GM23338 (cell line): ENCODE measurements around the gene ZFP36L1. TPM values are rescaled to one million over a fixed set of nuclear protein-coding genes. Genes with fewer than 3 reads are reported as not detected.

Source experiments
- ATAC-seq: fragments of 200-7000 bp; cut with Tn5 transposase; 3 replicates; pipeline ENCODE4 v1.9.1; 2020
- DNase-seq: peaks from one replicate; pipeline ENCODE4 v3.0.0-alpha.2; 2015; ENCODE audit warnings: low spot score
- H2AFZ ChIP-seq: fragments of 200-600 bp; sonication (generic); 2 replicates; pipeline ENCODE4 v1.8.0; 2016; ENCODE audit warnings: antibody characterized with exemption, mild to moderate bottlenecking, moderate library complexity
- H3F3A ChIP-seq: fragments of 200-600 bp; sonication (generic); replicated peaks from 2 replicates; pipeline ENCODE4 v1.8.0; 2017; ENCODE audit warnings: antibody characterized with exemption, mixed run types, low read depth
- H3K27ac ChIP-seq: fragments of 200-600 bp; sonication (generic); 2 replicates; pipeline ENCODE4 v1.6.1; 2016; ENCODE audit warnings: low read depth
- H3K27me3 ChIP-seq: fragments of 200-600 bp; sonication (generic); 2 replicates; pipeline ENCODE4 v1.8.0; 2016; ENCODE audit warnings: mild to moderate bottlenecking, mixed run types, moderate library complexity; ENCODE audit not compliant: insufficient read depth
- H3K36me3 ChIP-seq: fragments of 200-600 bp; sonication (generic); 2 replicates; pipeline ENCODE4 v1.8.0; 2016; ENCODE audit warnings: mild to moderate bottlenecking; ENCODE audit not compliant: insufficient read depth
- H3K4me1 ChIP-seq: fragments of 200-600 bp; sonication (generic); 2 replicates; pipeline ENCODE4 v1.8.0; 2016; ENCODE audit warnings: mild to moderate bottlenecking, moderate library complexity; ENCODE audit not compliant: insufficient read depth
- H3K4me2 ChIP-seq: fragments of 200-600 bp; sonication (generic); 2 replicates; pipeline ENCODE4 v1.7.1; 2017; ENCODE audit warnings: mixed run types
- H3K4me3 ChIP-seq: fragments of 200-600 bp; sonication (generic); 2 replicates; pipeline ENCODE4 v1.6.1; 2016; ENCODE audit warnings: mixed run types
- H3K79me2 ChIP-seq: fragments of 200-600 bp; sonication (generic); replicated peaks from 2 replicates; pipeline ENCODE4 v1.8.0; 2017; ENCODE audit warnings: mild to moderate bottlenecking; ENCODE audit not compliant: insufficient read depth
- H3K9me2 ChIP-seq: fragments of 200-600 bp; sonication (generic); 2 replicates; pipeline ENCODE4 v1.8.0; 2017; ENCODE audit not compliant: insufficient read depth
- H4K20me1 ChIP-seq: fragments of 200-600 bp; sonication (generic); replicated peaks from 2 replicates; pipeline ENCODE4 v1.8.0; 2017; ENCODE audit warnings: mild to moderate bottlenecking; ENCODE audit not compliant: insufficient read depth
- H3K27ac Mint-ChIP-seq: 2 replicates; pipeline ENCODE4 v1.8.0; 2020; ENCODE audit warnings: inconsistent platforms, mild to moderate bottlenecking, moderate library complexity, mixed read lengths
- H3K27me3 Mint-ChIP-seq: 3 replicates; pipeline ENCODE4 v1.8.0; 2022; ENCODE audit warnings: low read depth, mild to moderate bottlenecking, moderate library complexity, mixed read lengths, inconsistent platforms; ENCODE audit not compliant: insufficient read depth, poor library complexity
- H3K36me3 Mint-ChIP-seq: 3 replicates; pipeline ENCODE4 v1.8.0; 2021; ENCODE audit warnings: low read depth, mild to moderate bottlenecking, inconsistent platforms, moderate library complexity, mixed read lengths
- H3K4me1 Mint-ChIP-seq: 3 replicates; pipeline ENCODE4 v1.8.0; 2020; ENCODE audit warnings: mild to moderate bottlenecking, inconsistent platforms, mixed read lengths
- H3K4me3 Mint-ChIP-seq: 3 replicates; pipeline ENCODE4 v1.8.0; 2021; ENCODE audit warnings: moderate library complexity, mild to moderate bottlenecking, inconsistent platforms, mixed read lengths
- H3K9me3 Mint-ChIP-seq: 3 replicates; pipeline ENCODE4 v1.8.0; 2020; ENCODE audit warnings: moderate library complexity, mild to moderate bottlenecking, inconsistent platforms, mixed read lengths
- CREB1 ChIP-seq: fragments of 250-450 bp; sonication (Bioruptor Pico); IDR thresholded peaks from 2 replicates; pipeline ENCODE4 v1.5.0; 2020; ENCODE audit warnings: low read depth, mild to moderate bottlenecking, moderate library complexity
- ETS1 ChIP-seq: IDR thresholded peaks from 2 replicates; pipeline ENCODE4 v1.6.1; 2016; ENCODE audit warnings: antibody characterized with exemption
- EZH2phosphoT487 ChIP-seq: fragments of 200-600 bp; sonication (generic); IDR thresholded peaks from one replicate; pipeline ENCODE4 v1.8.1; 2018; ENCODE audit warnings: antibody characterized with exemption; ENCODE audit not compliant: unreplicated experiment
- NANOG ChIP-seq: IDR thresholded peaks from 2 replicates; pipeline ENCODE4 v1.6.1; 2016; ENCODE audit warnings: antibody characterized with exemption, borderline replicate concordance
- POLR2AphosphoS5 ChIP-seq: IDR thresholded peaks from 2 replicates; pipeline ENCODE4 v1.6.1; 2016; ENCODE audit warnings: antibody characterized with exemption, low read depth
- STAT1 ChIP-seq: IDR thresholded peaks from one replicate; pipeline ENCODE4 v1.6.1; 2016; ENCODE audit warnings: antibody characterized with exemption; ENCODE audit not compliant: unreplicated experiment
- ZNF331 ChIP-seq: fragments of 250-450 bp; sonication (Bioruptor Pico); IDR thresholded peaks from 2 replicates; pipeline ENCODE4 v1.5.0; 2020; ENCODE audit warnings: low read depth, mild to moderate bottlenecking, moderate library complexity
- polyA plus RNA-seq: library from polyadenylated mRNA; unstranded; fragments of >200 nt; fragmentation: Nextera tagmentation; extraction: Ambion mirVana; gene quantifications from 2 replicates; pipeline ENCODE4 v1.2.1, GENCODE V29; 2016
- total RNA-seq: library from RNA; depleted of rRNA; stranded (reverse); fragments of >200 nt; shearing (Covaris generic); gene quantifications from 2 replicates; pipeline ENCODE4 v1.2.3, GENCODE V29; 2014

Gene ZFP36L1
- total and polyA plus RNA-seq, 2 experiments from 2014 or later, result 148 to 382 TPM

- Mint-ChIP-seq H3K9me3 (peaks cover 10% of the 10 kb centered on the region), H3K27me3 (peaks cover 55% of the 10 kb centered on the region), H3K4me3 (peak overlapping the region; percentile 95), H3K36me3 (peaks cover 68% of the 10 kb centered on the region), H3K27ac (no peak overlapping the region; the same call in 1 of the 2 replicates), H3K4me1 (peaks cover 41% of the 10 kb centered on the region)
- Histone ChIP-seq H3K4me3 (no peak overlapping the region), H3K4me1 (peaks cover 12% of the 10 kb centered on the region; the same call in 1 of the 2 replicates), H3K27ac (peak overlapping the region; percentile 35; the same call in 1 of the 2 replicates), H3F3A (peaks cover 44% of the 10 kb centered on the region), H3K36me3 (peaks cover 28% of the 10 kb centered on the region), H3K79me2 (peaks cover 40% of the 10 kb centered on the region), H3K27me3 (no peaks in the 10 kb centered on the region), H2AFZ (no peak overlapping the region), H3K9me2 (peaks cover 17% of the 10 kb centered on the region), H3K4me2 (no peak overlapping the region), H4K20me1 (peaks cover 18% of the 10 kb centered on the region)
- DNase-seq (no peak), ATAC-seq (no peak)
- TF ChIP-seq CREB1 (CRISPR knock-in tag), result no peak
- no peak for TF ChIP-seq ETS1
- no peak for TF ChIP-seq EZH2phosphoT487
- no peak for TF ChIP-seq ZNF331 (CRISPR knock-in tag)
- TF ChIP-seq POLR2AphosphoS5, result peak; percentile 25; the same call in 1 of the 2 replicates
- no peak for TF ChIP-seq NANOG
Measured at GRCh38 chr14:68788275-68788995, 4.4 kb downstream of the ZFP36L1 start.

- Histone ChIP-seq H3K4me2 (no peak overlapping the region), H3K9me2 (peaks cover 17% of the 10 kb centered on the region), H3F3A (peaks cover 44% of the 10 kb centered on the region), H3K4me3 (no peak overlapping the region), H3K27me3 (no peaks in the 10 kb centered on the region), H2AFZ (no peak overlapping the region), H3K4me1 (peaks cover 12% of the 10 kb centered on the region; the same call in 1 of the 2 replicates), H3K27ac (peak overlapping the region; percentile 85), H3K79me2 (peaks cover 34% of the 10 kb centered on the region), H3K36me3 (peaks cover 28% of the 10 kb centered on the region), H4K20me1 (peaks cover 15% of the 10 kb centered on the region)
- peak; percentile 57 for DNase-seq
- peaks cover 41% of the 10 kb centered on the region for H3K4me1 Mint-ChIP-seq
- H3K27me3 Mint-ChIP-seq, result peaks cover 46% of the 10 kb centered on the region
- peak; percentile 6 for ATAC-seq
- H3K9me3 Mint-ChIP-seq, result peaks cover 8% of the 10 kb centered on the region
- no peak overlapping the region for H3K4me3 Mint-ChIP-seq
- H3K27ac Mint-ChIP-seq, result peak overlapping the region; percentile 75
- TF ChIP-seq POLR2AphosphoS5 (peak; percentile 71), STAT1 (no peak)
- peaks cover 63% of the 10 kb centered on the region for H3K36me3 Mint-ChIP-seq
Measured at GRCh38 chr14:68787092-68787992, 5.5 kb downstream of the ZFP36L1 start.
